GM04503 (cell line): ENCODE results near the gene EDIL3.
"Not testable (repeated sequence)": the region's sequence is repeated elsewhere in the genome, so short reads cannot be mapped to it uniquely, and the experiment has no call there.

Experiments
- DNase-seq: peaks from one replicate; pipeline ENCODE4 v3.0.0-alpha.2; 2012; ENCODE audit warnings: low read depth

The EDIL3 gene

DNA sequence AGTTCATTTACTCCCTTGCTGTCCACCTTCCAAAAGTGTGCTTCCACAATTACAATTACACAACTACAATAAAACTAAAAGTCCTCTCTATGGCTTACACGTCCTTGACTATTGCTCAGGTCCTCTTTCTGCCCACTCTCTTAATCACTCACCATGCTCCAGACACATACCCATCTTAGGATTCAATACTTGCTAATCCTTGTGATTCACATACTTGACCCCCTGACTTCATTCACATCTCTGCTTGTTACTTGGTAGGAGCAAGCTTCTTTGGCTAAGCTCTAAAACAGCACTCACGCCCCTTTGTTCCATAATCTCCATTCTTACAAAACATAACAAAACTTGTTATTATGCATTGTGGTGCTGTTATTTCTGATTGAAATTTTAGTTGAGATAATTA is 215.8 kb downstream of the EDIL3 start:
- no peak for DNase-seq

- no peak for DNase-seq
These were observed 221.0 kb downstream of the EDIL3 start for GRCh38 chr5:84163671-84164070.

- no peak for DNase-seq
These were observed 222.0 kb downstream of the EDIL3 start for GRCh38 chr5:84162695-84163094.

- not testable (repeated sequence) for DNase-seq
These were observed 224.0 kb downstream of the EDIL3 start for GRCh38 chr5:84160650-84161049.

DNA sequence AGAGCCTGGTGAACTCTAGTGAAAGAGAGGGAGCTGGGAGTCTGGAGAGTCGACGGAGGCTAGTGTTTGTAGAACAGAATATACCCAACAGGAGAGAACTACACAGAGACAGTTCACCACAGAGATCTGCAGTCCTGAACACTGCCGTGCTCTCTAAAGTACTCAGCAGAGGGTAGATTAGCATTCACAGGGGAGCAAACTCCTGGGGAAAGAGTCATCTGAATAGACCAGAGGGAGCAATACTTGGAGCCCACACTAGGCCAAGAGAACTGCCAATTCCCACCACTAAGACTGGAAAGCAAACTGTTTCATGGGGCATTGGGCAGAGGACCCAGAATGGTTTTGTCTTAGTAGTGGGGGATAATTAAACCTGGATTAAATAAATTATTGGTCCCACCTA is 235.6 kb downstream of the EDIL3 start:
- DNase-seq, result no peak

- no peak for DNase-seq
These were observed 236.0 kb downstream of the EDIL3 start for GRCh38 chr5:84148651-84149050.

DNA sequence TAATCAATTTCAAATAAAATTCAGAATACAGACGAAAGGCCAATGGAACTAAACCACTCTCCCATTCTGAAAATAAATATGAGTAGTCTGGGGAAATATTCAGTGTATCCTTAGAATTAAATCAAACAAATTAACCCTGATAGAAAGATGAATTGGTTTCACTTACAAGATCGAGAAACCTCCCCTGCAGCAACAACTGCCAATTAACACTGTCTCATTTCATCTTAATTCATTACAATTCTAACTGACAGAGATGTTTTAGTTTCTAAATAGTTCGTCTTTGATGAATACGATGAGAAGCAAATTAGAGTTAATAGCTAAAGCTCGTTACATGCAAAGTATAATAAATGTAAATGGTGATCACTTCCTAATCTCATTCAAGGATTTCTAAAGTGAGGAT is 247.1 kb downstream of the EDIL3 start:
- DNase-seq, result no peak

DNA sequence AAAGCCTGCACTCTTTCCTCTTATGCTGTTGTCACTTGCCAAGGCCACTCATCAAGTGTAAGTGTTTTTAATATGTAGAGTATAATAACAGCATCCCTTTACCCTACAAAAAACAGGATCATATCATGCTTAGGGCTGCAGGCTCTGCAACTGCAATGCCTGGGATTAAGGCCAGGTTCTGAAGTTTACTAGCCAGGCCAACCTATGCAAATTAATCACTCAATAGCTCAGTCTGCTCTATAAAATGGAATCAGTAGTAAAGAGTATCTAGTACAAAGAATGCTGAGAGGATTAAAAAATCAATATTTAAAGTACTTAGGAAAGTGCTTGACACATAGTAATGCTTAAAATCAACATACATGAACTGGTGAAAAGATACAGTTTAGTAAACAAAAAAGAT is 253.3 kb downstream of the EDIL3 start:
- DNase-seq, result no peak

DNA sequence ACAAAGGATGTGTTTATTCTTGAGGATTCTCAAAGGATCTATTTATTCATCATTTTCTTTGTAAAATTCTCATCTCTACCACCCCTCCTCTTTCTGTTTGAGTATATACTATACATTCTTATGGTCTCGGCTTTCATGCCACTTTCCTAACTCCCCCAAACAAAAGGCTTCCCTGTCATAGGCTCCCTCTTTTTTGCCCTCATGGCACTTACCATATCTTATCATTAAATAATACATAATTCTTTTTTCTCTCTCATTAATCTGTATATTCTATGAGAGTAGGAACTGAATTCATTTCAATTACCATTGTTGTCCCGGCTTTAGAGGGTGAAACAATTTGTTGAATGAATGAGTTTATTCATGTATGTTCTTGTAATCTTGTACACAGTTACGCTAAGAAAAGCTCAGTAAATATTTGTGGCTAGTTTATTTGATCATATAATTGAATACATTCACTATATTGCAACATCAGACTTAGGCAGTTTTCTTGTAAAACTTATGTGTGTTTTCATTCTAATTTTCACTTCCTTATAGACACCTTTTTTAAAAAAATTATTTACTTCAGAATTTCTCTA is 254.6 kb downstream of the EDIL3 start:
- DNase-seq, result no peak

GRCh38 chr5:84125216-84125615 is 259.5 kb downstream of the EDIL3 start:
- no peak for DNase-seq

DNA sequence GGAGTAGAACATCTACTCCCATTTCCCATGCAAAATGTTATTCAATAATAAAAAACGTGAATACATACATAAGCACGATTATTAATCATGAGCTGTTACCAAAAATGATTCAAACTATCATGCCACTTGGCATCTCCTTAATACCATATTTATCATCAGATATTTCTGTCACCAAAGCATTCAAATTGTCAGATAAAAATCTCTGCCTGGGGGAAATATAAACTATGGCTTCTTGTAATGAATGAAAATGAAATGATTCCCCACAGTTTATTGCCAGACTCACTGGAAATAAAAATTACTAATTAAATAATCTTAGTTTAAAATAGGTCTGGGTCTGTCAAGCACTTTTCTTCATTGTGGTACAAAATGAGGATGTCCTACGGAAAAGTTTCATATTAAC is 265.4 kb downstream of the EDIL3 start:
- DNase-seq, result no peak

GRCh38 chr5:84118551-84118950 is 266.1 kb downstream of the EDIL3 start:
- no peak for DNase-seq

- no peak for DNase-seq
These were observed 269.0 kb downstream of the EDIL3 start for GRCh38 chr5:84115727-84116126.

GRCh38 chr5:84113246-84114105 is 271.2 kb downstream of the EDIL3 start:
- no peak for DNase-seq

- no peak for DNase-seq
These were observed 291.9 kb downstream of the EDIL3 start for GRCh38 chr5:84092738-84093137.

GRCh38 chr5:84091127-84091799 is 293.4 kb downstream of the EDIL3 start:
- no peak for DNase-seq

DNA sequence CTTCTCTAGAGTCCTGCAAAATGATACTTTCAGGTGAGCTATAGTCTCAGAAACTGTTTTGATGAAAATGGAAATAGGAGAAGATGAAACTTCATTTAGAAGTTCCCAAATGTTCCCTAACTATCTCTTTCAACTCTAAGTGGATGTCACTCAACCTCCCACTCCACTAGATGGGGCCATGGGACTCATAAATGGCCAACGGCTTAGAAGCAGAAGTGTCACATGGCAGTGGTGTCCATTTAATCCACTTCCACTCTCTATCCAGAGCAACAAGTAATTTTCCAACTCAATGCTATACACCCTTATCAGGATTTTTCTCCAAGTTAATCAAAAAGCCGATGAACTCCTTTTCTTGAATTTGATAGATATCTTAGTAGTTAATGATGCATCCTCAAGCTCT is 295.7 kb downstream of the EDIL3 start:
- no peak for DNase-seq

- DNase-seq, result no peak
These were observed 298.2 kb downstream of the EDIL3 start for GRCh38 chr5:84086511-84086910.

- DNase-seq, result no peak
These were observed 299.2 kb downstream of the EDIL3 start for GRCh38 chr5:84085387-84086041.

DNA sequence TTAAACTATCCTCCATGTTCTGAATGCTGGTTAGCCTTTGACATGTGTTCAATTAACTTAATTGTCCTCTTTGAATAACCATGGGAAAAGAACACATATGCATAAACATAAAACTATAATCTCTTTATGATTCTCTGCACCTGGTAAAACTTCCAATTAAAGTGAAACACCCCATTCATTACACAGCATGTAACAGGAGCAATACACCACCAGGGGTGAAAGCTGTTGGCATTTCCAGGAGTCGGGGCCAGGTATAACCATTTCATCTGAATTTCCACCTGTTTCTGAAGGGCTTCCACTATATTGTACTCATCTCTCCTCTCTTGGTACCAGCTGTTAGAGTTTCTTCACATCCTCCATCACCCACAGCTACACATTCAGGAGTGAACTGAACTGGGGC is 303.8 kb downstream of the EDIL3 start:
- DNase-seq, result no peak

GRCh38 chr5:84072339-84072738 is 312.3 kb downstream of the EDIL3 start:
- no peak for DNase-seq

DNA sequence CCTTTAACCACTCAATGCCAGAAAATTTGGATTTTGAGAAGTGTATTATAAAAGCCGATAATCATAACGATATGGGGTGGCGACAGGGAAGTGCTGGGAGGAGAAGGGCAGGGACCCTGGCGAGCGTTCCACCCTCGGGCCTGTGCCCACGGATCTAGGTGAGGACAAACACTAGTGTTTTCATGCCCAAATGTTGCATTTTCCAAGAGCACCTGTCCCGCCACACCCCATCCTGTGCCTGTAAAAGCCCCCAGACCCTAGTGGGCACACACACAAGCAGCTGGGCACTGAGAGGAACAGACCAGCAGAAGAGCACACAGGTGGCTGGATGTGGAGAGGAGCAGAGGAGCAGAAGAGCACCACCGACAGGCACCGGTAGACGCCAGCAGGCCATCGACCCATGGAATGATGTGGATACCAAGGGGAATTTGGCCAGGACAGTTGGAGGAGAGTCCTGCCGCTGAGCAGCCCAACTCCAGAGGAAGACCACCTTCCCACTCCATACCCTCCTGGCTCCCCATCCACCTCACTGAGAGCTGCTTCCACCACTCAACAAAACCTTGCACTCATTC is 315.0 kb downstream of the EDIL3 start:
- DNase-seq, result no peak
